GM21390 (cell line): Measurements from ENCODE around the gene AP3S1.
"Not testable (repeated sequence)": the region's sequence is repeated elsewhere in the genome, so short reads cannot be mapped to it uniquely, and the experiment has no call there.

Experiments
- ATAC-seq: cut with Tn5 transposase; IDR thresholded peaks from one replicate; pipeline ENCODE4 v1.9.1; 2021; ENCODE audit not compliant: unreplicated experiment

The AP3S1 gene

GRCh38 chr5:115824983-115825382, 16.8 kb upstream of the AP3S1 start:
- not testable (repeated sequence) for ATAC-seq

- no peak for ATAC-seq
Measured at GRCh38 chr5:115825948-115826347, 15.8 kb upstream of the AP3S1 start.

- no peak for ATAC-seq
Measured at GRCh38 chr5:115829913-115830312, 11.8 kb upstream of the AP3S1 start.

GRCh38 chr5:115831163-115831768, 10.5 kb upstream of the AP3S1 start:
- peak; percentile 80 for ATAC-seq

- no peak for ATAC-seq
Measured at GRCh38 chr5:115835481-115835880, 6.3 kb upstream of the AP3S1 start.

- ATAC-seq = peak; percentile 13
Measured at GRCh38 chr5:115838885-115839518, 2.7 kb upstream of the AP3S1 start.

- ATAC-seq = no peak
Measured at GRCh38 chr5:115840873-115841272, 862 bp upstream of the AP3S1 start.

- peak; percentile 35 for ATAC-seq
Measured at GRCh38 chr5:115842089-115842935, 577 bp downstream of the AP3S1 start.

GRCh38 chr5:115842952-115843351, 1.2 kb downstream of the AP3S1 start:
- no peak for ATAC-seq

- no peak for ATAC-seq
Measured at GRCh38 chr5:115843444-115844130, 1.9 kb downstream of the AP3S1 start.

GRCh38 chr5:115844321-115844817, 2.6 kb downstream of the AP3S1 start:
- ATAC-seq = no peak

GRCh38 chr5:115847290-115847689, 5.6 kb downstream of the AP3S1 start:
- no peak for ATAC-seq

GRCh38 chr5:115849258-115849798, 7.6 kb downstream of the AP3S1 start:
- no peak for ATAC-seq

- no peak for ATAC-seq
Measured at GRCh38 chr5:115850744-115851416, 9.1 kb downstream of the AP3S1 start.

- ATAC-seq = no peak
Measured at GRCh38 chr5:115854139-115854538, 12.4 kb downstream of the AP3S1 start.

GRCh38 chr5:115855959-115856358, 14.2 kb downstream of the AP3S1 start:
- ATAC-seq = no peak

- ATAC-seq = no peak
Measured at GRCh38 chr5:115857057-115857479, 15.3 kb downstream of the AP3S1 start.

- no peak for ATAC-seq
Measured at GRCh38 chr5:115857626-115858349, 16.1 kb downstream of the AP3S1 start.

GRCh38 chr5:115858396-115858795, 16.7 kb downstream of the AP3S1 start:
- no peak for ATAC-seq

- no peak for ATAC-seq
Measured at GRCh38 chr5:115859378-115859777, 17.6 kb downstream of the AP3S1 start.
